ENCODE data around the gene ZFAND2B.

- TF ChIP-seq CTCF (IDR thresholded peaks at IDR 0.05; ENCODE audit: poor library complexity) = no peak
- TF ChIP-seq EZH2 (IDR thresholded peaks at IDR 0.05; ENCODE audit: borderline replicate concordance) = no peak
These were observed 46.8 kb upstream of the ZFAND2B start for GRCh38 chr2:219159771-219160185.

Data from hepatocyte (in vitro differentiated cells).